Spleen (tissue), 3 donors: ENCODE data around the gene PRR5L.

ENCODE experiments used
- POLR2A ChIP-seq, 3 donors: fragments of 450-650 bp; IDR thresholded peaks; one replicate each; pipeline ENCODE4 v1.5.1; 2017; ENCODE audit warnings: antibody characterized with exemption in 3 of 3, mild to moderate bottlenecking in 1 of 3
- POLR2AphosphoS5 ChIP-seq, 3 donors: sonication (generic); formaldehyde crosslinking; IDR thresholded peaks; one replicate each; pipeline ENCODE4 v1.5.1; 2017; ENCODE audit warnings: antibody characterized with exemption in 3 of 3

DNA sequence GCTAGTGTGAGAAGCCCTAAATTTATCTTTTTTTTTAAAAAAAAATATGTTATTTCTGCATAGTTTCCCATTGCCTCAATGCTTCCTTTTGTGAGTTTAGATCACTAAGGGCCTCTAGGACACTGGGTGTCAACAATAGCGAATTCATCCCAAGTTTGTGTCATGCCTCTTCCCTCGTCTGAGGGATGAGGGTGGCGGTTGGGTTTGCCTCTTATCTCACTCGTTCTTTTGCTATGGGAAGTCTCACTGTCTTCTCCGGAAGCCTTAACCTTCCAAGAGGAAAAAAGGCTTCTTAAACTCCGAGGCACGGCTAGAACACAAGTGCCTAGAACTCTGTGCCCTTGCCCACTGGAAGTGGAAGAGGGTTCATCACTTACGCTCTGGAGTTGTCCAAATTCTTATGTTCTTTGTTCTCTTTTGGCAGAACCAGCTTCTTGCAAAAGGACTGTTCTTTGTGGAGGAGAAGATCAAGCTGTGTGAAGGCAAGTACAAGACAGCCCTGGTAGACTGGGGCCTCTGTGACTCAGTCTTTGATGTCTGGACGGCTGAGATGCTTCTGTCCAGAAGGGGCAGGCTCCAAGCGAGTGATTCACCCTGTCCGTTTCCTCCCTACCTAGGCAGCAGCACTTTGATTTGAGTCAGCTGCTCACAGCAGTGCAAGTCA, 135.5 kb downstream of the PRR5L start:
- TF ChIP-seq POLR2A (IDR thresholded peaks at IDR 0.05) = no peak
- TF ChIP-seq POLR2AphosphoS5 (IDR thresholded peaks at IDR 0.05) = no peak
